Measurements from ENCODE around the gene RASL10B. TPM values are rescaled to one million over a fixed set of nuclear protein-coding genes. Genes with fewer than 3 reads are reported as not detected.

Gene RASL10B
- total RNA-seq, 2 experiments from 2014 or later = 0.96 to 1.1 TPM

DNA sequence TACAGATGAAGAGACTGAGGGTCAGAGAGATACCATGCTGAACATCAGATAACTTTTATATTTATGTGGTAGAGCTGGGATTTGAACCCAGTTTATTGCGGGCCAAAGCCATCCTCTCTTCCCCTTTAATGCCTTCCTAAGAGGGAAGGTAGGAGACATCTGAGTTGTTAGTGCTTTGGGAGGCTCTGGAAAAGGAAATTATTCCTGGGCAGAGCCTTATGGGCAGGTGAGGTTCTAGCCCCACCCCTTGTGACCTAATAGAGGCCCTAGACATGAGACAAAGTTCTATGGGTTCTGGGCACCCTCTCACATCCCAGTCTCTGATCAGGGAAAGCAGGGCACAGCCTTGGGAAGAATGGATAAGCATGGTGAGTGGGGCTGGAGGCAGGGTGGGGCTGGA, 29.1 kb downstream of the RASL10B start, which contains the start of gene C17orf50:
Gene C17orf50, plus strand, starts transcription at position 301 of the 400 bp plus-strand sequence. Its CDS starts 55 bp downstream, at position 356.
- H3K4me1 Mint-ChIP-seq (ENCODE audit: low read depth) = peaks cover 8% of the 10 kb centered on the region
- no peak within 1 kb of the TSS for H3K27ac Mint-ChIP-seq
- no peaks in the 10 kb centered on the region for H3K36me3 Mint-ChIP-seq (ENCODE audit: low read depth)
- CTCF ChIA-PET = interaction anchor here (0.8 to 12.5 kb wide), 5 partner anchors 11 to 147 kb away, joined by 3 to 284 read pairs (median 3); partner anchors contain the start of gene TAF15
- intact Hi-C loops (cut with micrococcal nuclease) = no loop called here
- no peak for DNase-seq
- no peaks in the 10 kb centered on the region for H3K27me3 Mint-ChIP-seq (ENCODE audit: low read depth)
- no peak within 1 kb of the TSS for H3K4me3 Mint-ChIP-seq
- no peaks in the 10 kb centered on the region for H3K9me3 Mint-ChIP-seq

DNA sequence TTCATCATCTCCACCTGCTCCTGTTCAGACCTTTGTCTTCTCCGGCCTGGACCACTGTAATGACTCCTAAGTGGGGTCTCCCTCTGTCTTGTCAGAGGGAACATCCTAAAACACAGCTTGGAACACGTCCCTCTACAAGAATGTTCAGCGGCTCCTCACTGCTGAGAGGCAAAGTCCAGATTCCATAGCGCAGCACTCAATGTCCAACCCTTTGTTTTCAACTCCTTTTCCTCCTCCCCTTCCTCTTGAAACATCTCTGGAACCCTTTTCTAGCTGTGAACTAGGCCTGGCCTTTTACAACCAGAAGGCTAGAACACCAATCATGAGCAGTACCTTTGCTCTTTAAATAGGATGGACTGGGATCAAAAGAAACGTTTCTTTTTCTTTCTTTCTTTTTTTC, 30.2 kb downstream of the RASL10B start:
- H3K4me1 Mint-ChIP-seq (ENCODE audit: low read depth) = peaks cover 8% of the 10 kb centered on the region
- no peak for DNase-seq
- no peaks in the 10 kb centered on the region for H3K36me3 Mint-ChIP-seq (ENCODE audit: low read depth)
- no peak overlapping the region for H3K4me3 Mint-ChIP-seq
- intact Hi-C loops (cut with micrococcal nuclease) = no loop called here
- no peaks in the 10 kb centered on the region for H3K9me3 Mint-ChIP-seq
- CTCF ChIA-PET = interaction anchor here (12.5 kb wide), 1 partner anchor 47 kb away, joined by 284 read pairs; the partner anchor contains the start of gene TAF15
- no peaks in the 10 kb centered on the region for H3K27me3 Mint-ChIP-seq (ENCODE audit: low read depth)
- H3K27ac Mint-ChIP-seq = no peak overlapping the region

DNA sequence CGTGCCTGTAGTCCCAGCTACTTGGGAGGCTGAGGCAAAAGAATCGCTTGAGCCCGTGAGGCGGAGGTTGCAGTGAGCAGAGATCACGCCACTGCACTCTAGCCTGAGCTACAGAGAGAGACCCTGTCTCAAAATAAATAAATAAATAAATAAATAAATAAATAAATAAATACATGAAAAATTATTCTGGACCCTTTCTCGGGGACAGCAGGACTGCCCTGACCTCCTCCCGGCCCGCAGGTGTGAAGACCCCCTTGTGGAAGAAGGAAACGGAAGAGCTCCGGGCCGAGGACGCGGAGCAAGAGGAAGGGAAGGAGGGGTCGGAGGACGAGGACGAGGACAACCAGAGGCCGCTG, 32.3 kb downstream of the RASL10B start:
- intact Hi-C loops (cut with micrococcal nuclease) = loop anchor here (1.0 kb wide), 2 partner anchors 41 to 46 kb away; partner anchors contain the start of gene TAF15
- H3K4me3 Mint-ChIP-seq = peak overlapping the region; percentile 79
- H3K4me1 Mint-ChIP-seq (ENCODE audit: low read depth) = peaks cover 8% of the 10 kb centered on the region
- H3K27me3 Mint-ChIP-seq (ENCODE audit: low read depth) = no peaks in the 10 kb centered on the region
- DNase-seq = no peak
- no peak overlapping the region for H3K27ac Mint-ChIP-seq
- H3K9me3 Mint-ChIP-seq = no peaks in the 10 kb centered on the region
- H3K36me3 Mint-ChIP-seq (ENCODE audit: low read depth) = no peaks in the 10 kb centered on the region
- CTCF ChIA-PET = interaction anchor here (0.6 to 12.5 kb wide), 44 partner anchors 10 to 1183 kb away, joined by 3 to 284 read pairs (median 5); partner anchors contain the start of genes GAS2L2, MMP28, RASL10B and SLFN12L

DNA sequence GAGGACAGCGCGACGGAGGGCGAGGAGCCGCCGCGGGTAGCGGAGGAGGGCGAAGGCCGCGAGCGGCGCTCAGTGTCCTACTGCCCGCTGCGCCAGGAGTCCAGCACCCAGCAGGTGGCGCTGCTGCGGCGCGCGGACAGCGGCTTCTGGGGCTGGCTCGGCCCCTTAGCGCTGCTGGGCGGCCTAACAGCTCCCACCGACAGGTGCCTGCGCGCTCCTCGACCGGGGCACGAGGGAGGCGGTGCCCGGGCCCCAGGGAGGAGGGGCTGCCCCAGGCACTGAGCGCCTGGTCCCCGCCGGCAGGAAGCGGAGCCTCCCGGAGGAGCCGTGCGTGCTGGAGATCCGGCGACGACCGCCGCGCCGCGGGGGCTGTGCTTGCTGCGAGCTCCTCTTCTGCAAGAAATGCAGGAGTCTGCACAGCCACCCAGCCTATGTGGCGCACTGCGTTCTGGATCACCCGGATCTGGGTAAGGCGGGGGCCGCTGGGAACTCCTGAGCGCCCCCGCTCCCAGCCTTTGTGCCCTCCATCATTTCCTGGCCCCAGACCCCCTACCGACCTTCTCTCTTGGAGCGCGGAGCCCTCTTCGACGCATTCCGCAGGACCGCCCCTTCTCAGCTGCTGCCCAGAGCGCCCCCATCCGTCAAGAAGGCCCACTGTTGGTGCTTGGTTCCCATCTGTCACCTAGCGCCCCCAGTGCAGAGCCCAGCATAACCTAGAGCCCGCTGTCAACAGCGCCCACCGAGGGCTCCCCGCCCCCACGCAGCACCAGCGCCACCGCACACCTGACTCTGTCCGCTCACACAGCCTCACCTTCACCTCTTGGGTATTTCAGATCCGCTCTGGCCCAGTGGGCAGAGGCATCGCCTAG, 32.9 kb downstream of the RASL10B start:
- peak overlapping the region; percentile 79 for H3K4me3 Mint-ChIP-seq
- H3K4me1 Mint-ChIP-seq (ENCODE audit: low read depth) = peaks cover 8% of the 10 kb centered on the region
- intact Hi-C loops (cut with micrococcal nuclease) = loop anchor here (1.0 kb wide), 2 partner anchors 40 to 45 kb away; partner anchors contain the start of gene TAF15
- no peaks in the 10 kb centered on the region for H3K27me3 Mint-ChIP-seq (ENCODE audit: low read depth)
- H3K36me3 Mint-ChIP-seq (ENCODE audit: low read depth) = no peaks in the 10 kb centered on the region
- no peak overlapping the region for H3K27ac Mint-ChIP-seq
- CTCF ChIA-PET = interaction anchor here (0.5 to 12.5 kb wide), 45 partner anchors 9 to 838 kb away, joined by 3 to 284 read pairs (median 5); partner anchors contain the start of genes GAS2L2, MMP28, RASL10B and SLFN12L
- H3K9me3 Mint-ChIP-seq = no peaks in the 10 kb centered on the region
- peak; percentile 84 for DNase-seq

- no peaks in the 10 kb centered on the region for H3K27me3 Mint-ChIP-seq (ENCODE audit: low read depth)
- H3K4me3 Mint-ChIP-seq = peak overlapping the region; percentile 79
- intact Hi-C loops (cut with micrococcal nuclease) = no loop called here
- peaks cover 8% of the 10 kb centered on the region for H3K4me1 Mint-ChIP-seq (ENCODE audit: low read depth)
- CTCF ChIA-PET = interaction anchor here (0.6 to 12.5 kb wide), 13 partner anchors 16 to 837 kb away, joined by 3 to 284 read pairs (median 6); partner anchors contain the start of genes MMP28 and TAF15
- DNase-seq = no peak
- no peak overlapping the region for H3K27ac Mint-ChIP-seq
- H3K36me3 Mint-ChIP-seq (ENCODE audit: low read depth) = no peaks in the 10 kb centered on the region
- H3K9me3 Mint-ChIP-seq = no peaks in the 10 kb centered on the region
Measured at GRCh38 chr17:35765086-35765710, 33.8 kb downstream of the RASL10B start.

DNA sequence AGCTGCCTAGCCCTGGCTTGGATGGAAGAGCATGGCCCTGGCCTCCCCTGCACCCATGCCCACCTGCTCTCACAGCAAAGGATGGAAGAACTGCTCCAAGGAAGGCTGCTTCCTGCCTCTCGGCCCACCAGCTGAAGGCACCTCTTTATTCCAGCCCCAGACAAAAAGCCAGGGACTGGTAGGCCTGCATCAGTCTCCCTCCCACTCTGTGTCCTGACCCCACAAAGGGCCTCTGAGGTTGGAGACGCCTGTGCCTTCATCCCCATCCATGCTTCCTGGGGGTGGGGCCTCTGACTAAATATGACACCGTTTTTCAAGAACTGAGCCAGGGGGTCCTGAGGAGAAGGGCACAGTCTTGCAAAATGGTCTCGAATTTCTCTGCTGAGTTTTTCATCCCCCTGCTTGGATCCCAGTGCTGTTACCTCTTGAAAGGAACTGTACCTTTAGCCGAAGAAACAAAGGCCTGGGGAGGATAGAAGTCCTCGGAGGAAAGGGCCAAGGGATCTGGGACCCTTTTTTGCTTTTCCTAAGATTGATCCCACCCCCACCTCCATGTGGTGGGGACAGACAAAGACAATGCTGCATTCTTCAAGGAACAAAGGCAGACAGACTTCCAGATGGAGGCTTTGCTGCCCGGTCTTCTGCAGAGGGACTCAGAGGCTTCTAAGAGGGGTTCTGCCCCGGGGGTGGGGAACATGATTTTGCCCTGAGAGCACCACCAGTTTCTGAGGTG, 34.5 kb downstream of the RASL10B start:
- H3K9me3 Mint-ChIP-seq = no peaks in the 10 kb centered on the region
- H3K36me3 Mint-ChIP-seq (ENCODE audit: low read depth) = no peaks in the 10 kb centered on the region
- peaks cover 8% of the 10 kb centered on the region for H3K4me1 Mint-ChIP-seq (ENCODE audit: low read depth)
- CTCF ChIA-PET = interaction anchor here (0.6 to 12.5 kb wide), 7 partner anchors 11 to 182 kb away, joined by 3 to 284 read pairs (median 4); partner anchors contain the start of genes MMP28 and TAF15
- intact Hi-C loops (cut with micrococcal nuclease) = no loop called here
- H3K27ac Mint-ChIP-seq = no peak overlapping the region
- no peak overlapping the region for H3K4me3 Mint-ChIP-seq
- DNase-seq = no peak
- no peaks in the 10 kb centered on the region for H3K27me3 Mint-ChIP-seq (ENCODE audit: low read depth)

- H3K4me1 Mint-ChIP-seq (ENCODE audit: low read depth) = peaks cover 8% of the 10 kb centered on the region
- no peaks in the 10 kb centered on the region for H3K36me3 Mint-ChIP-seq (ENCODE audit: low read depth)
- no peak overlapping the region for H3K27ac Mint-ChIP-seq
- DNase-seq = no peak
- H3K4me3 Mint-ChIP-seq = no peak overlapping the region
- no peaks in the 10 kb centered on the region for H3K9me3 Mint-ChIP-seq
- CTCF ChIA-PET = interaction anchor here (1.0 to 12.5 kb wide), 5 partner anchors 11 to 82 kb away, joined by 3 to 284 read pairs (median 3); partner anchors contain the start of gene TAF15
- H3K27me3 Mint-ChIP-seq (ENCODE audit: low read depth) = no peaks in the 10 kb centered on the region
- intact Hi-C loops (cut with micrococcal nuclease) = no loop called here
Measured at GRCh38 chr17:35766489-35766877, 35.0 kb downstream of the RASL10B start.

- no peaks in the 10 kb centered on the region for H3K9me3 Mint-ChIP-seq
- no peak overlapping the region for H3K27ac Mint-ChIP-seq
- no peak overlapping the region for H3K4me3 Mint-ChIP-seq
- CTCF ChIA-PET = interaction anchor here (1.0 to 12.5 kb wide), 6 partner anchors 10 to 82 kb away, joined by 3 to 284 read pairs (median 4); partner anchors contain the start of gene TAF15
- DNase-seq = peak; percentile 55
- no peaks in the 10 kb centered on the region for H3K27me3 Mint-ChIP-seq (ENCODE audit: low read depth)
- no peaks in the 10 kb centered on the region for H3K36me3 Mint-ChIP-seq (ENCODE audit: low read depth)
- intact Hi-C loops (cut with micrococcal nuclease) = no loop called here
- peaks cover 8% of the 10 kb centered on the region for H3K4me1 Mint-ChIP-seq (ENCODE audit: low read depth)
Measured at GRCh38 chr17:35766903-35767510, 35.6 kb downstream of the RASL10B start.

GRCh38 chr17:35768797-35769196, 37.4 kb downstream of the RASL10B start:
- no peak for DNase-seq
- intact Hi-C loops (cut with micrococcal nuclease) = no loop called here
- H3K9me3 Mint-ChIP-seq = no peaks in the 10 kb centered on the region
- no peaks in the 10 kb centered on the region for H3K36me3 Mint-ChIP-seq (ENCODE audit: low read depth)
- no peak overlapping the region for H3K27ac Mint-ChIP-seq
- no peaks in the 10 kb centered on the region for H3K27me3 Mint-ChIP-seq (ENCODE audit: low read depth)
- H3K4me3 Mint-ChIP-seq = no peak overlapping the region
- CTCF ChIA-PET = interaction anchor here (1.3 to 12.5 kb wide), 2 partner anchors 20 to 40 kb away, joined by 7 to 284 read pairs; partner anchors contain the start of gene TAF15
- H3K4me1 Mint-ChIP-seq (ENCODE audit: low read depth) = peaks cover 8% of the 10 kb centered on the region

DNA sequence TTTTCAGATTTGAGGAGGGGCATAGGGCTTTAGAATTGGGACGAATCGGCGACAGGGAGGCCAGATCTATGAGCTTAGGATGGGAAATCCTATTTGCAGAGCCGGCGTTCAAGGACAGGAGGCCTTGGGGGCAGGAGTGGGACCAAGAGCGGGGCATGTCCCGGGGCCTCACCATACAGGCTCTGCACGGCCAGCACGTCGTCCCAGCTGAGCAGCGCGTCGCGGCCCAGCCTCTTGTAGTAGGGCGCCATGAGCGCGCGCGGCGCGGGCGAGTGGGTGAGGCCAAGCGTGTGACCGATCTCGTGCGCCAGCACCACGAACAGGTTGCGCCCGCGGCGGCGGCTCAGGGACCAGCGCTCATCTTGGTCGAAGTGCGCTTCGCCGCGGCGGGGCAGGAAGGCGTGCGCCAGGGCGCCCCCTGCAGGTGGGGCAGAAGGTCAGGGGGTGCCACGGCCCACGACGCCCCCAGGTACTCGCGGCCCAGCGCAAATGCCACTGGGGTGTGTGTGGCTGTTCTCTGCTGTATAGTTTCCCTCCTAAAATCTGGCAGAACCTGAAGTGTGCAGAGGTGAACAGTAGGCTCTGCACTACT, 38.6 kb downstream of the RASL10B start:
- CTCF ChIA-PET = interaction anchor here (0.6 to 12.5 kb wide), 5 partner anchors 11 to 56 kb away, joined by 3 to 284 read pairs (median 3); partner anchors contain the start of gene TAF15
- Mint-ChIP-seq H3K4me3 (no peak overlapping the region), H3K9me3 (no peaks in the 10 kb centered on the region), H3K4me1 (ENCODE audit: low read depth) (peaks cover 2% of the 10 kb centered on the region), H3K27ac (no peak overlapping the region), H3K36me3 (ENCODE audit: low read depth) (no peaks in the 10 kb centered on the region), H3K27me3 (ENCODE audit: low read depth) (no peaks in the 10 kb centered on the region)
- intact Hi-C loops (cut with micrococcal nuclease) = no loop called here
- DNase-seq = no peak

DNA sequence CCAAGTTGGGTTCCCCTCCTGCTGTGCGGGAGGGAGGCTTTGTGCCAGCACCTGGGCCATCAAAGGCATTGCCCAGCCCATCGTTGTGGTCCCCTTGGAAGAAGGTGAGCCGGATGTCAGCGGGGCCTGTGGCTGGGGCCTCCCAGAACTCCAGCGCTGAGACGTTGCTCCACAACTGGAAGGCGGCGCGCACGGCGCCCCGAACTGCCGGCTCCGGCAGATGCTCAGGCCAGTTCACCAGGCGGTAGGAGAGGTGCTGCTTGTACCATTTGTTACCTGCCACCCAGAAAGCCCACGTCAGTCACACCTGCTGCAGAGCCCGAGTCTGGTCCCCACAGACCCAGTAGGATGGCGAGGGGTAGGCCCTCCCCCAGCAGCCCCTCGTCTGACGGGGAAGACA, 41.7 kb downstream of the RASL10B start:
- Mint-ChIP-seq H3K36me3 (ENCODE audit: low read depth) (no peaks in the 10 kb centered on the region), H3K4me1 (ENCODE audit: low read depth) (no peaks in the 10 kb centered on the region), H3K27ac (no peak overlapping the region), H3K9me3 (no peaks in the 10 kb centered on the region), H3K27me3 (ENCODE audit: low read depth) (no peaks in the 10 kb centered on the region), H3K4me3 (no peak overlapping the region)
- CTCF ChIA-PET = interaction anchor here (1.1 kb wide), 1 partner anchor 159 kb away, joined by 3 read pairs; no protein-coding TSS in a partner anchor
- intact Hi-C loops (cut with micrococcal nuclease) = no loop called here
- no peak for DNase-seq
